ENCODE results near the gene GCN1. TPM values are rescaled to one million over a fixed set of nuclear protein-coding genes. Genes with fewer than 3 reads are reported as not detected.

GCN1 gene
- total RNA-seq, 1 donor from 2014 or later, result 62.6 TPM

DNA sequence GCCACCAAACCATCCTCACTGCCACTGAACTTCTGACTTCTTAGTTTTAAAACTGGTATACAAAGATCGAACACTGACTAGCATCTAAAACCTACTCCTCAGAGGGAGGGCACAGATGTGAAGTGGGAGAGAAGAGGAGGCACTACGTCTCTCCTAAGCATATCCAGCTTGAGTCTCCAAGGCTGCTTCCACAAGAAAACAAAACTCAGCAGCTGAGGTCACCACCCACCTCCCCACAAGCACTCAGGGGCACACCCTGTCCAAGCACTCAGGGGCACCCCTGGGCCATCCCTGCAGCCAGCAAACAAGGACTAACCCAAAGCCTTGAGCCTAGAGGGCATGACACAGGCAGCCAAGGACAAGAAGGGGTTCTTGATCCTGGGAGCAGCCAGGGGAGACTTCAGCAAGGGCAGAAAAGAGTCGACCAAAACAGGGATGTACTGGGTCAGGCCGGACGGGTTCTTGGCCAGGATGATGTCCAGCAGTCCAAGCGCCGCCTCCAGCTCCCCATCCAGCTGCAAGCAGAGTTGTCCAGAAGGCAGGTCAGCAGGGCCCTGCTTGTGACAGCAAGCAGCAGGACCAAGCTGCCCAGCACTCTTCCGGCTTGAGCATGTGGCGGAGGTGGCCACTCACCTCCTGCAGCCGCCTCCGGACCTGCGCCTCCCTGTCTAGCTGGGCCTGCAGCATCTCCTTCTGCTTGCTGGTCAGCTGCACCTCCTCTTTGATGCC is 34.8 kb downstream of the GCN1 start:
- intact Hi-C loops (cut with DNase I), result no loop called here
- no peak for DNase-seq (ENCODE audit: extremely low spot score in 2 of 2)
- no peak for TF ChIP-seq POLR2AphosphoS5 (IDR thresholded peaks at IDR 0.05; ENCODE audit: insufficient read depth in 1 of 2, low read depth in 1 of 2)
- TF ChIP-seq, protein P1, sequence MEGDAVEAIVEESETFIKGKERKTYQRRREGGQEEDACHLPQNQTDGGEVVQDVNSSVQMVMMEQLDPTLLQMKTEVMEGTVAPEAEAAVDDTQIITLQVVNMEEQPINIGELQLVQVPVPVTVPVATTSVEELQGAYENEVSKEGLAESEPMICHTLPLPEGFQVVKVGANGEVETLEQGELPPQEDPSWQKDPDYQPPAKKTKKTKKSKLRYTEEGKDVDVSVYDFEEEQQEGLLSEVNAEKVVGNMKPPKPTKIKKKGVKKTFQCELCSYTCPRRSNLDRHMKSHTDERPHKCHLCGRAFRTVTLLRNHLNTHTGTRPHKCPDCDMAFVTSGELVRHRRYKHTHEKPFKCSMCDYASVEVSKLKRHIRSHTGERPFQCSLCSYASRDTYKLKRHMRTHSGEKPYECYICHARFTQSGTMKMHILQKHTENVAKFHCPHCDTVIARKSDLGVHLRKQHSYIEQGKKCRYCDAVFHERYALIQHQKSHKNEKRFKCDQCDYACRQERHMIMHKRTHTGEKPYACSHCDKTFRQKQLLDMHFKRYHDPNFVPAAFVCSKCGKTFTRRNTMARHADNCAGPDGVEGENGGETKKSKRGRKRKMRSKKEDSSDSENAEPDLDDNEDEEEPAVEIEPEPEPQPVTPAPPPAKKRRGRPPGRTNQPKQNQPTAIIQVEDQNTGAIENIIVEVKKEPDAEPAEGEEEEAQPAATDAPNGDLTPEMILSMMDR (IDR thresholded peaks at IDR 0.05), result no peak
- TF ChIP-seq POLR2A (IDR thresholded peaks at IDR 0.05), result no peak
- no peak overlapping the region for H3K27ac ChIP-seq
- peaks cover 0 to 81% of the 10 kb centered on the region in 2 donors for H3K36me3 ChIP-seq
- no peaks in the 10 kb centered on the region for H3K27me3 ChIP-seq
- no peaks in the 10 kb centered on the region for H3K9me3 ChIP-seq
- H3K4me3 ChIP-seq, result no peak overlapping the region
- no peaks in the 10 kb centered on the region for H3K4me1 ChIP-seq

DNA sequence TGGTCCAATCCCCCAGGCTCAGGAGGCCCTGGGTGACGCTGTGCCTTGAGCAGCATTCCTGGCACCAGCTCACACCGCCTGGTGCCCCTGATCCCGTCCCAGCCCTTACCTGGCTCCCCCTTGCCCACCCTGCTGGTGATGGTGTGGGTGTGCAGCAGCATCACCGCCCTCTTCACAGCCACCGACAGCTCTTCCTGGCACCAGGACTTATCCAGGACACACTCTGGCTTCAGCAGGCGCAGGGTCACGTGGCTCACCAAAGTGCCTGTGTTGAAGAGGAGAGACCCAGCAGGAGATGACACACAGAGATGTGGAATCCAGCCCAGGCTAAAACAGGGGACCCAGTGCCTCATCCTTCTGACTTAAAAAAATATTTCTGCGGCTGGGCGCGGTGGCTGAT is 36.2 kb downstream of the GCN1 start:
- DNase-seq (ENCODE audit: extremely low spot score in 2 of 2), result no peak
- no peaks in the 10 kb centered on the region for H3K9me3 ChIP-seq
- no peak for TF ChIP-seq POLR2AphosphoS5 (IDR thresholded peaks at IDR 0.05; ENCODE audit: insufficient read depth in 1 of 2, low read depth in 1 of 2)
- no peak for TF ChIP-seq POLR2A (IDR thresholded peaks at IDR 0.05)
- TF ChIP-seq, protein P1 (IDR thresholded peaks at IDR 0.05), result no peak
- H3K27ac ChIP-seq, result no peak overlapping the region
- H3K36me3 ChIP-seq, result peaks cover 0 to 82% of the 10 kb centered on the region in 2 donors
- H3K4me3 ChIP-seq, result no peak overlapping the region
- intact Hi-C loops (cut with DNase I), result no loop called here
- H3K4me1 ChIP-seq, result no peaks in the 10 kb centered on the region
- H3K27me3 ChIP-seq, result no peaks in the 10 kb centered on the region

DNA sequence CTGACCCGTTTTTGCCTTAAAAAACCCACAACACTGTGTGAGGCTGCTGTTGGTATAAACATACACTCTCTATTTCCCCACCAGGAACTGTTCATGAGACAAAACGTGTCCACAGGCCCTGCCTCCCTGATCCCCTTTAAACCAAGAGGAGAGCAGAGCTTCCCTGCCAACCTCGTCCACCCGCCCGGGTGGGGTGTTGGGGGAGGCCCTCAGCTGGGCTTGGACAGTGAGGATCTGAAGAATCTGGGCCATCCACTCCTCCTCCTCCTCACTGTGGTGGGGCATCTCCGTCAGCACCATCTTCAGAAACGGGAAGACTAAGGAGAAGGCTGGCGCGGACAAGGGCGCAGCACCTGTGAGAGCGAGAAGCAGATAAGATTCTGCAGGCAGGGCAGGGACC is 36.8 kb downstream of the GCN1 start:
- no peaks in the 10 kb centered on the region for H3K9me3 ChIP-seq
- no peak for DNase-seq (ENCODE audit: extremely low spot score in 2 of 2)
- peaks cover 0 to 81% of the 10 kb centered on the region in 2 donors for H3K36me3 ChIP-seq
- no peaks in the 10 kb centered on the region for H3K4me1 ChIP-seq
- intact Hi-C loops (cut with DNase I), result no loop called here
- H3K27ac ChIP-seq, result no peak overlapping the region
- no peak overlapping the region for H3K4me3 ChIP-seq
- no peaks in the 10 kb centered on the region for H3K27me3 ChIP-seq
- TF ChIP-seq POLR2A (IDR thresholded peaks at IDR 0.05) (no peak), POLR2AphosphoS5 (IDR thresholded peaks at IDR 0.05; ENCODE audit: insufficient read depth in 1 of 2, low read depth in 1 of 2) (no peak)
- TF ChIP-seq, protein P1 (IDR thresholded peaks at IDR 0.05), result no peak

DNA sequence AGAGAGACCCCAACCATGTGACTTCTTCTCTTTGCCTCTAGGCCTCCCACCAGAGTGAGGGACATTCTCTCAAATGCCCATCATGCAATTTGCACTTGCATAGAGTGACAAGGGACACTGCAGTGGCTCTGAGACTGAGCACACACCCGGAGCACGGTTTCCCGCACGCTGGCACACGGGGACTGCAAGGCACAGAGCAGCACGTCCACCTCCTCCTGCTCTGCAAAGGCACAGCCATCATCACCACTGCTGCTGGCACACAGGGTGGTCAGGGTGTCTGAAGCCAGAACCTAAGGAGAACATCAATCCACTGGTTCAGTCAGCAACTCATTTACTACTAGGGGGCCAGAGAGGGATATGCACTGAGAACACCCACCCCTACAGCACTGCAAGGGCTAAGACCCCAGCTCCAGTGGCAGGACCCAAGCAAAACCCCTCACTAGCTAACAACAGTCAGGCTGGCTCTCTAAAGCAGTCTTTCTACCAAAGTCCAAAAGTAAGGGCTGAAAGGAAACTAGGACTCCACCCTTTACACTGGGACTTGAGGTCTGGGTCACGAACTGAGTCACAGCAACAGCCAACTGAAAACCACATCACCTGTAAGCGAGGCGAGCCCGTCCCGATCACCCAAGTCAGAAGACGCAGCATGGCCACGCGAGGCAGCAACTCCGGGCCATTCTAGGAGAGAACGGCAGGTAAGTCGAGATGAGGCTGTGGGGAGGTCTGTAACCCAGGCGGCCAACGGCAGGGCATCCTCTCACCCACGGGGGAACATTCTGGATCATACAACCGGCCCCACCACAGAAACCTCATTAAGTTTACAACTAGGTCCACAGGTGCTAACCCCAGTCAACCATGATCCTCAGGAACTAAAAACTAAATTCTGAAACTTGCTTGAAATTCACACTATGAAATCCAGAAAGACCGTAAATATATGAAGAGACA is 37.9 kb downstream of the GCN1 start:
- Histone ChIP-seq H3K9me3 (no peaks in the 10 kb centered on the region), H3K27me3 (no peaks in the 10 kb centered on the region), H3K4me3 (no peak overlapping the region), H3K27ac (no peak overlapping the region), H3K36me3 (peaks cover 0 to 75% of the 10 kb centered on the region in 2 donors), H3K4me1 (no peaks in the 10 kb centered on the region)
- no peak for TF ChIP-seq POLR2A (IDR thresholded peaks at IDR 0.05)
- no peak for TF ChIP-seq POLR2AphosphoS5 (IDR thresholded peaks at IDR 0.05; ENCODE audit: insufficient read depth in 1 of 2, low read depth in 1 of 2)
- TF ChIP-seq, protein P1 (IDR thresholded peaks at IDR 0.05), result no peak
- DNase-seq (ENCODE audit: extremely low spot score in 2 of 2), result no peak
- intact Hi-C loops (cut with DNase I), result no loop called here
